KG1 (cell line): ENCODE data around the gene STOML2.

Source experiments
- DNase-seq: peaks from one replicate; lab custom pipeline; 2025; lab: John Stamatoyannopoulos, UW

Gene STOML2

GRCh38 chr9:35072461-35073278, 30.3 kb downstream of the STOML2 start, which contains the start of gene VCP:
Gene VCP (minus strand): TSS chr9:35072625. CDS start chr9:35072353, 272 bp downstream.
- DNase-seq = peak; percentile 94

- DNase-seq = peak; percentile 72
Observed at GRCh38 chr9:35071814-35072460, 31.0 kb downstream of the STOML2 start.

- DNase-seq = no peak
Observed at GRCh38 chr9:35070823-35071813, 31.8 kb downstream of the STOML2 start.

GRCh38 chr9:35069020-35069419, 33.9 kb downstream of the STOML2 start:
- DNase-seq = no peak

- no peak for DNase-seq
Observed at GRCh38 chr9:35067056-35067455, 35.9 kb downstream of the STOML2 start.

- no peak for DNase-seq
Observed at GRCh38 chr9:35060548-35061207, 42.3 kb downstream of the STOML2 start.

GRCh38 chr9:35059438-35059837, 43.5 kb downstream of the STOML2 start:
- no peak for DNase-seq

GRCh38 chr9:35057271-35057620, 45.7 kb downstream of the STOML2 start:
- DNase-seq = no peak

- DNase-seq = no peak
Observed at GRCh38 chr9:35056571-35057270, 46.2 kb downstream of the STOML2 start.

GRCh38 chr9:35054871-35055644, 47.9 kb downstream of the STOML2 start:
- DNase-seq = no peak

- no peak for DNase-seq
Observed at GRCh38 chr9:35054185-35054835, 48.6 kb downstream of the STOML2 start.

GRCh38 chr9:35051069-35051967, 51.6 kb downstream of the STOML2 start:
- DNase-seq = peak; percentile 8
